Measurements from ENCODE around the gene STX18. TPM values are rescaled to one million over a fixed set of nuclear protein-coding genes. Genes with fewer than 3 reads are reported as not detected.

The STX18 gene
- total and polyA plus RNA-seq, 2 of the 13 experiments (the other 11 are each of a cell fraction or from before 2014, with no cell fraction given), result 23.9 to 37.1 TPM

- TF ChIP-seq HNF1B (CRISPR knock-in tag; IDR thresholded peaks at IDR 0.05) (no peak), KDM2A (CRISPR knock-in tag; IDR thresholded peaks at IDR 0.05; ENCODE audit: borderline replicate concordance, low read depth) (no peak), BHLHE40 (IDR thresholded peaks at IDR 0.05; ENCODE audit: low read length) (peak; percentile 67), HOXA9 (CRISPR knock-in tag; IDR thresholded peaks at IDR 0.05; ENCODE audit: borderline replicate concordance) (no peak), ARNTL (CRISPR knock-in tag; IDR thresholded peaks at IDR 0.05) (no peak), NBN (conservative IDR thresholded peaks at IDR 0.05) (no peak), ZNF331 (CRISPR knock-in tag; IDR thresholded peaks at IDR 0.05) (no peak), ESRRA (CRISPR knock-in tag; IDR thresholded peaks at IDR 0.05; ENCODE audit: low read depth) (no peak), HNRNPL (IDR thresholded peaks at IDR 0.05; ENCODE audit: low read depth, low read length) (no peak), TEAD3 (CRISPR knock-in tag; optimal IDR thresholded peaks at IDR 0.05; ENCODE audit: borderline replicate concordance) (peak; percentile 18), SIN3A (IDR thresholded peaks at IDR 0.05; ENCODE audit: borderline replicate concordance, low read depth, low read length) (no peak), SKI (IDR thresholded peaks at IDR 0.05; ENCODE audit: partially characterized antibody) (no peak), FOSL2 (CRISPR knock-in tag; IDR thresholded peaks at IDR 0.05) (peak; percentile 38; the same call in 1 of the 2 replicates), TAF1 (CRISPR knock-in tag; IDR thresholded peaks at IDR 0.05) (no peak), ZFP90 (CRISPR knock-in tag; IDR thresholded peaks at IDR 0.05; ENCODE audit: borderline replicate concordance) (no peak), ISX (CRISPR knock-in tag; conservative IDR thresholded peaks at IDR 0.05) (no peak), ZBTB8A (CRISPR knock-in tag; IDR thresholded peaks at IDR 0.05; ENCODE audit: borderline replicate concordance, low read depth) (no peak), ZNF329 (CRISPR knock-in tag; IDR thresholded peaks at IDR 0.05; ENCODE audit: low read depth) (no peak), SALL1 (CRISPR knock-in tag; IDR thresholded peaks at IDR 0.05) (0 out of 2 replicates have a peak, but pooled peaks have one; percentile 20), ZBTB37 (CRISPR knock-in tag; IDR thresholded peaks at IDR 0.05) (no peak)
- TF ChIP-seq, protein P1, sequence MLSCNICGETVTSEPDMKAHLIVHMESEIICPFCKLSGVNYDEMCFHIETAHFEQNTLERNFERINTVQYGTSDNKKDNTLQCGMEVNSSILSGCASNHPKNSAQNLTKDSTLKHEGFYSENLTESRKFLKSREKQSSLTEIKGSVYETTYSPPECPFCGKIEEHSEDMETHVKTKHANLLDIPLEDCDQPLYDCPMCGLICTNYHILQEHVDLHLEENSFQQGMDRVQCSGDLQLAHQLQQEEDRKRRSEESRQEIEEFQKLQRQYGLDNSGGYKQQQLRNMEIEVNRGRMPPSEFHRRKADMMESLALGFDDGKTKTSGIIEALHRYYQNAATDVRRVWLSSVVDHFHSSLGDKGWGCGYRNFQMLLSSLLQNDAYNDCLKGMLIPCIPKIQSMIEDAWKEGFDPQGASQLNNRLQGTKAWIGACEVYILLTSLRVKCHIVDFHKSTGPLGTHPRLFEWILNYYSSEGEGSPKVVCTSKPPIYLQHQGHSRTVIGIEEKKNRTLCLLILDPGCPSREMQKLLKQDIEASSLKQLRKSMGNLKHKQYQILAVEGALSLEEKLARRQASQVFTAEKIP (CRISPR knock-in tag; IDR thresholded peaks at IDR 0.05; ENCODE audit: borderline replicate concordance), result no peak
- TF ChIP-seq, protein P2, sequence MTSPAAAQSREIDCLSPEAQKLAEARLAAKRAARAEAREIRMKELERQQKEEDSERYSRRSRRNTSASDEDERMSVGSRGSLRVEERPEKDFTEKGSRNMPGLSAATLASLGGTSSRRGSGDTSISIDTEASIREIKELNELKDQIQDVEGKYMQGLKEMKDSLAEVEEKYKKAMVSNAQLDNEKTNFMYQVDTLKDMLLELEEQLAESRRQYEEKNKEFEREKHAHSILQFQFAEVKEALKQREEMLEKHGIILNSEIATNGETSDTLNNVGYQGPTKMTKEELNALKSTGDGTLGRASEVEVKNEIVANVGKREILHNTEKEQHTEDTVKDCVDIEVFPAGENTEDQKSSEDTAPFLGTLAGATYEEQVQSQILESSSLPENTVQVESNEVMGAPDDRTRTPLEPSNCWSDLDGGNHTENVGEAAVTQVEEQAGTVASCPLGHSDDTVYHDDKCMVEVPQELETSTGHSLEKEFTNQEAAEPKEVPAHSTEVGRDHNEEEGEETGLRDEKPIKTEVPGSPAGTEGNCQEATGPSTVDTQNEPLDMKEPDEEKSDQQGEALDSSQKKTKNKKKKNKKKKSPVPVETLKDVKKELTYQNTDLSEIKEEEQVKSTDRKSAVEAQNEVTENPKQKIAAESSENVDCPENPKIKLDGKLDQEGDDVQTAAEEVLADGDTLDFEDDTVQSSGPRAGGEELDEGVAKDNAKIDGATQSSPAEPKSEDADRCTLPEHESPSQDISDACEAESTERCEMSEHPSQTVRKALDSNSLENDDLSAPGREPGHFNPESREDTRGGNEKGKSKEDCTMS (CRISPR knock-in tag; conservative IDR thresholded peaks at IDR 0.05), result no peak
- TF ChIP-seq, protein P3, sequence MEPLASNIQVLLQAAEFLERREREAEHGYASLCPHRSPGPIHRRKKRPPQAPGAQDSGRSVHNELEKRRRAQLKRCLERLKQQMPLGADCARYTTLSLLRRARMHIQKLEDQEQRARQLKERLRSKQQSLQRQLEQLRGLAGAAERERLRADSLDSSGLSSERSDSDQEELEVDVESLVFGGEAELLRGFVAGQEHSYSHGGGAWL (CRISPR knock-in tag; IDR thresholded peaks at IDR 0.05), result no peak
These were observed 111.2 kb downstream of the STX18 start (continued) for GRCh38 chr4:4430492-4431195.

Data from HepG2 (cell line).